ENCODE data around the gene ABCB6.
A peak's percentile ranks its signal among the peaks of the same experiment; 100 is the strongest.

ABCB6 gene

GRCh38 chr2:219245148-219245898 lies 26.6 kb upstream of the ABCB6 start, which contains the start of the genes GLB1L and STK16:
TSS of gene GLB1L (minus strand) at chr2:219245444. CDS start at chr2:219243573, 1,871 bp downstream.
TSS of gene STK16 (plus strand) at chr2:219245479. CDS start at chr2:219246000, 521 bp downstream.
- peak; percentile 73 for DNase-seq

- no peak for DNase-seq
These were observed 26.0 kb upstream of the ABCB6 start for GRCh38 chr2:219244789-219245147.

- no peak for DNase-seq
These were observed 24.6 kb upstream of the ABCB6 start for GRCh38 chr2:219243291-219243761.

GRCh38 chr2:219234331-219234730 lies 15.6 kb upstream of the ABCB6 start:
- no peak for DNase-seq

DNA sequence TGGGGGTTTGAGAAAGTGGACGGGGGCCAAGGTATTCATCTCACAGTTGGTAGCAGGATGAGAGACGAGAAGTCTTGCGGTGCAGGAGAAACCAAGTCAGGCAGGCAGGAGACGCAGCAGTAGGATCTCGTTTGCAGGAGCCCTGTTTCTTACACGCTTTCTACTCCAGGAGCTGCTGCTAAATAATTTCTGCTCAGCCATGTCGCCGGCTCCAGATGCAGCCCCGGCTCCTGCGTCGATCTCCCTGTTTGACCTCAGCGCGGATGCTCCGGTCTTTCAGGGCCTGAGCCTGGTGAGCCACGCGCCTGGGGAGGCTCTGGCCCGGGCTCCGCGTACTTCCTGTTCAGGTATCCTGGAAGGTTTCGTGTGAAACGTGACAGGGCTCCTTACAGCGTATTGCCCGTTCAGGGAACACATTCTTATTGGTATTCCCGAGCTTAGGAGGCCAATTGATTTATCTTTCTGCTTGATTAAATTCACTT lies 11.3 kb upstream of the ABCB6 start:
- no peak for DNase-seq

DNA sequence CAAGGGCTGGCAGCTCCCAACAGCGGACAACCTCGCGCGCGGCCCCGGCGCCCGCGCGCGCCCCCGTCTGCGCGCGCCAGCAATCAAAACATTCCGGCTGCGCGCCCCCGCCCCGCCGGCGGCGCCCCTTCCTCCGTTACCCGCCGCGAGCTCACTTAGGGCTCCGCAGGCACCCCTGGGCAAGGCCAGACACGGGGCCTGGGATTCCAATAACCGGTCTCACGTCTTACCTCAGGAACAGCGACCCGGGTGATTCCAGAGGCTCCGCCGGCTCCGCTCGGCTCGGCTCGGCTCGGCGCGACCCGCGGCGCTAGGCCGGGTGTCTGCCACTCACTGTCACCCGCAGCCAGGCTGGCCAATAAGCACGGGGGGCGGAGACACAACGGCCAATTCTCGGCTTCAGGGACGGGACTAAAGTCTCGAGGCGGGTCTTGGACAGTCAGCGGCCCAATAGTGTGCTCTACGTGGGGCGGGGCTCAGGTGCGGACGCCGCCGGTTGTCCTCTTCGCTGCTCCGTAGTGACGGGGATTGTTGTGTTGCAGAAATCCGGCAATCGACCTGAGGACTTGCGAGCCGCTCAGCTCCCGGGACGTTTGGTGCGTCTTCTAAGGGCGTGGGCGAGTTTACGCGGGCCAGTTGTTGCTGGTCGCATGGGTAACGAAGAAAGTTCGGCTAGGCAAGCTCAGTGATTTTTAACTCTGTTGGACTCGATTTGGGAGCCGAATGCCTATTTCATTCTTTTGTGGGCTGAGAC lies 10.7 kb upstream of the ABCB6 start, which contains the start of the genes ANKZF1 and ATG9A:
Gene ANKZF1, plus strand, starts transcription at position 502 of the 754 bp plus-strand sequence. CDS start 452 bp downstream, outside the sequence.
Gene ATG9A, minus strand, starts transcription at position 332 of the 754 bp plus-strand sequence. CDS start 1,612 bp downstream, outside the sequence.
- DNase-seq: peak; percentile 94

GRCh38 chr2:219228911-219229304 lies 10.2 kb upstream of the ABCB6 start:
- no peak for DNase-seq

DNA sequence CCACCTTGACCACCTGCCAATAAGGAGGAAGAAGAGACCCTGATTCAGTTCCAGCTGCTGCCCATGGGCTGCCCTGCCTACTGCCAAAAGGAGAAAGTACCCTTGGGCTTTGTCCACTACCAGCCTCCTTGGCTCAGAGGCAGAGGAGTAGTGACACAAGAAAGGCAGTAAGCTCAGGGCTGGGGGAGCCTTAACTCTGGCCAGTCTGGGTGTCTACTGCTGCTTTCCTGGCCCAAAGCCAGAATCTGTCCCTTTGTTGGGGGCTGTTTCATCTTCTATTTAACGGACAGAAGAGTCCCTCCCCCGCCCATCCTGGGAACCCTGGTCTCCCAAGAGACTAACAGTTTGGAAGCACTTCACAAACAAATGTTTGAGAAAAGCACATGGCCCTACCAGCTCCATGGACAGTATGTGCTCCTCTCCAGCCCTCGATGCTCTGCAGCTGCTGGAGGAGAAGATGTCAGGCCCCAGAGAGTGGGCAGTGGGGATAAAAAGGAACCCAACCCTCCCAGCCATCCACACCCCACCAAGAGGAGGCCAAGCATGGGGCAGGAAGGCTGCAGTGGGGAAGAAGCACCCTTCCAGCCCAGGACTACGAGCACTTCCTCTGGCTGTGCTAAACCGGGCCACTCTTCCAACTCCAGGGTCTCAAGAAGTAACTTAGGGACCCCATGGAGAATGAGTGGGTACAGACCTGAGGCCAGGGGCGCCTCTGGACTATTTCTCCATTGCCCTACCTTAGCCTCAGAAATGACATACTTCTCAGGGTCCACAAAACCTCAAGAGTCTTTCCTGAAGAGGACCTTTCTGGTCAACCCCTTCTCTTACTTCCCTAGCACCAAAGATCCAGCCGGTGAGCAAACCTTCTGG lies 9.5 kb upstream of the ABCB6 start:
- DNase-seq: no peak

- no peak for DNase-seq
These were observed 6.6 kb upstream of the ABCB6 start for GRCh38 chr2:219225350-219225749.

DNA sequence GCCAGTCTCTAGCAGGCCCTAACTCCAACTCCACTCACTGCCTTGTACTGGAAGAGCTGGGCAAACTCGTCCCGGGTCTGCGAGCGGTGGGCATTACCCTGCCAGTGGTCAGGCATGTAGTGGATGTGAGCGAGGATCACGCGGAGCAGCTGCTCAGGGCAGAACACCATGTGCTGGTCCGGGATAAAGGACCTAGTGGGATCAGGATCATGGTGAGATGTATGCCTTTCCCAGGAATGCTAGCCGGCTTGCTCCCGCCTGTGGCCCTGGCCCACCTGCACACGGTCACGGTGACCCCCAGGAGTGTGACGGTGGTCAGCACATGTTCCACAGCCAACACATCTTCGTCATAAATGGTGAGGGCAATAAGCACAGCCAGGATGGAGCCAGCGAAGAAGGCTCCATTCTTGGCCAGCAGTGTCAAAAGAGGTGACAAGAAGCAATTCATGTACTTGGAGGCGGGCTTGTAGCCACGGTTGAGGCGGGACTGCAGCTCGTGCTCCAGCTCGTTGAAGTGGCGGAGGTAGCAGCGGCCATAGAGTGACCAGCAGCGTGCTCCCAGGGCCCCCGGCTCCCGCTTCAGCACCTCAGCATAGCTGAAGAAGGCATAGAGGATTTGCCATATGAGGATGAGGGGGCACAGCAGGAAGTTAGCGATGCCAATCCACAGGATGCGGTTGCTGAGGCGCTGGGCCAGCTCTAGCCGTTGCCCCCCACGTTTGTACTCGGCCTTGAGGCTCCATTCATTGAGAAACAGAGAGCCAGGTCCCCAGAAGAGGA lies 5.3 kb upstream of the ABCB6 start:
- no peak for DNase-seq

DNA sequence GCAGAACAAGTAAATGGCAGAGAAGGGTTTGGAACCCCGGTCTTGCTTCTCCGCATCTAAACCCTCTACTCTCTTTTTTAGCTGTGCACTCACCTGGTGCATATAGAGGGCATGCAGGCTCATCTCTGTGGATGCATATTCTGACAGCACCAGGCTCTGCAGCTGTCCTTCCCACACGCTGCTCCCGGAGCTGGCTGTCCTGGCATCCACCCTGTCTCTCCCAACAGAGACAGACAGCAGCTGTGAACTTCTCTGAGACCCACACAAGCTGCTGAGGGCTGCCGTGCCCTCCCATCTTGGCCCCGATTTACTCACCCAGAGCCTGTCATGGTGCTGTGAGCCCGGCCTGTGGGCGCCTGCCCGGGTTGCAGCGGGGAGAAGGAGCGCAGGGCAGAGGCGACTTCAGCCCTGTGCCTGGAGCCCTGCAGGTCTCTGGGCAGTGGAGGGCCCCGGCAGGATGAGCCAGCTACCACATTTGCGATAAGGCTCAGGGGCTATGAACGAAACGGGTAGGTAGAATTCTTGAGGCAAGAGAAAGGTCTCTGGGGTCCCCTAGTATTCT lies 3.3 kb upstream of the ABCB6 start:
- DNase-seq: no peak

DNA sequence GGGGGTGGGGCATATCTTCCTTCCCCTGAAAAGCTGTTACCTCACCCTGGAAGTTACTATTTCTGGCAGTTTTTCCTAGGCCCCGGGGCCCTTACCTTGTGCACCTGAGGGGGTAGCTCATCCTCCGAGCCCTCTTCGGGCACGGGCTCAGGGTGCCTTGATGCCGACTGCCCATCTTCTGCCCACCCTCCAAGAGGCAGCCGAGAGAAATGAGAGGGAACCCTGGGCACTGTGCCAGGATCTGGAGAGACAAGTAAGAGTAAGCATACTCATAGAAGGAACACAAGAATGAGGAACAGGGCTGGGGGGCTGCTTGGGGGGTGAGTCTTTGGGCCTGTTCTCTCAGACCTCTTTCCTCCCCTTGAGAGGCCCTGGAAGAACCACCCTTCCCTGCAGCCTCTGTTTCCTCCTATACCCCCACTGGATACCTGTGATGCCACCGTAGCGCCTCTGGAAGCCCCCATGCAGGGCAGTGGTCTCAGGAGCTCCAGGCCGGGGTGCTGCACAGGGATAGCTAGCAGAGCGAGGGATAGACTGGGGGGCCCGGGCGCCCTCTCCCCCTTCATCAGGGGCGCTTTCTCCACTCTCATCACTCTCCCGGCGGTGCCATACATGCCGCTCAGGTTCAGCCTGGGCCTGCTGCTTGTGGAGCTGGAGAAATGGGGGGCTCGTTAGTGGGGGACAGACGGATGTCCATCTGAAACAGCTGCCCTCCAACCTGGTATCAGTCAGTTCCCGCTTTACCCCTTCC lies 2.1 kb upstream of the ABCB6 start:
- no peak for DNase-seq

DNA sequence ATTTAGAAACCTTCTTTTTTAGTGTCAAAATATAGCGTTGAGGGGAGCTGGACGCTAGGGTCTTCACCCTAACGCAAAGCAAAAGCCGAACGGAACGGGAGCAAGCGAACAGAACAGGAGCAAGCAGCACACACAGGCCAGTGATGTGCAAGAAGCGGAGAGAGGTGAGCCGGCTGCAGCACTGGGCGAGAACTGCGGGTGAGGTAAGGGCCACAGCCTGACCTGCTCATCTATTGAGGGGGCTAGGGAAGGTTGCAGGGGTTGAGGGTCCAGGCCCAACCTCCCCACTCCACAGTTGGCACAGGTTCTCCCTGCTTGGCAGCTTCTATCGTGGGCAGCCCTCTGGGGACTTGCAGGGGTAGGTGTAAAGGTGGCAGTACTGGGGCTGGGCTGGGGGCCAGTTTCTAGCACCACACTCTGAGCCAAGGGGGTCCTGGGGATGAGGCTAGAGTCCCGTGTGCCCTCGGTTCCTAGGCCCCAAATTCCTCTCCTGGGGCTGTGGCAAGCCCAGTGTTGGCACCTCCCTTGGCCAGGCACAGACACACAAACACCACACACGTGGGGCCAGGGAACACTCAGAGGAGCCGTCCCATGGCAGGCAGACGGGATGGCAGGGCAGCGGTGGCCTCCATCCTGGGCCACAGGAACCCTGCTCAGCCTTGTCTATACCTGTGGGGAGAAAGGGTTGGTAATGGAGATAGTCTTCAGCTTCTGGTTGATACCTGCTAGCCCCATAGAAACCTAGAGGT lies 1.2 kb upstream of the ABCB6 start:
- no peak for DNase-seq

DNA sequence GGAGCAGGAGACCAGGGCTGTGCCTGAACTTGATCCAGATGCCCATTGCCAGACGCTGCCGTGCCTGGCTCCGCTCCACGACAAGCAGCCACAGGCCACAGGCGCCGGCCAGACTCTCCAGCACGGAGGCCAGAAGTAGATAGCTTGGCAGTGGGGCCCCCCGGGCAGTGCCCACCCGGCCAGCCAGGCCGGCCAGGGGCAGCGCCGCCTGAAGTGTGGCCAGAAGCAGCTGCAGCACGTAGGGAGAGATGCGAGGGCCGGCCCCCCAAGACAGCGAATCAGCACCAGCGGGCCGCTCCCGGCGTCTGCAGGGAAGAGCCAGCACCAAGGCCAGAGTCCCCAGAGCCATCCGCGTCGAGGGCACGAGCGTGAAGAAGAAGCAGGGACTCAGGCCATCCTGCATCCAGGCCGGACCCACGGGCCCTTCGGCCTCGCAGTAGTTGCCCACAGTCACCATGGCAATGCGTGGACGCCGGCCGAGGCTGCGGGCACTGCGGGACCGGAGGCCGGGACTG lies 484 bp downstream of the ABCB6 start:
- peak; percentile 52 for DNase-seq

DNA sequence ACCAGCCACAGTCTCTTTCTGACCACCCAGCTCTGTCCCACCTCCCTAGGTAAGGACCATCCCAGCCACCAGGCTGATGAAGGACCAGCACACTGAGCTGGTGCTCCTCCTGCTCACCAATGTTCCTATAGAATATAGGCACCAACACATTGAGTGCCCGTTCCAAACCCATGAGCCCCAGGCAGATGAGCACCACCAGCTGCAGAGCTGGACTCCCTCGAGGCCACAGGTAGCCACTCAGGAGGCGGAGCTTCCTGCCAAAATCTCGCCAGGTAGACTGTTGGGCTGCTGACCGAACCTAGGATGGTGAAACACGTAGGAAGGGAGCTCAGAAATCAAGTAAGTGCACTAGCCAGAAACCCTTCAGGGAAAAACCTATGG lies 2.2 kb downstream of the ABCB6 start:
- no peak for DNase-seq

GRCh38 chr2:219215871-219216534 lies 2.8 kb downstream of the ABCB6 start:
- no peak for DNase-seq

DNA sequence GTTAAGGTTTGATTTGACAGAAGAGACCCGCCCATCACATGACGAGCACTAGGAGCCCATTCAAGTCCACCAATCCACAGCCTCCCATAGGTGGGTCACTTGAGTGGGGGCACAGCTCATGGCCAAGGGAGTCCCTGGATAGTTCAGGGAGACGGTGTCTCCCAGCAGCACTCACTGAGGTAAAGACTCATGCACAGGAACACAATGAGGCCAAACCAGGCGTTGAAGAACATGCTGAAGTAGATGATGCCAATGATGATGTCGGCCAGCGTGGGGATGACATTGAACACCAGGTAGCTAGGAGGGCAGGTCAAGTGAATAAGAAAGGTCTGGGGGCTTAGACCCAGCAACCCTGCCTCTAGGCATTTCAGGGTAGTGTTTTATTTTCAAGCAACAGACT lies 4.0 kb downstream of the ABCB6 start:
- DNase-seq: no peak

DNA sequence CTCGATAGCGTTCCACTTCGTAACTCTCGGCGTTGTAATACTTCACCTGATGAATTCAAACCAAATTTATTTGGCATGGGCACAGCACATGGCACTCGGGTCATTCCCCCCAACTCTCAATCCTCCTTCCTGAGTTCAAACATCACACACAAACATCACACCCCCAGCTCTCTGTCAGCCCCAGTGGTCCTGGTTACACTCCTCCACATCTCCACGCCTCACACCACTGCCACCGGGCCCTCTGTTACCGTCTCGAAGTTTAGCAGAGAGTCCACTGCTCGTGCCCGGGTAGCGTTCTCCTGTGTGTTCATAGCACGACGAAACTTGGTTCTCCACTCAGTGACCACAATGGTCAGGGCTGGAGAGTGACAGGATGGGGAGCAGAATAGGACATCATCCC lies 4.6 kb downstream of the ABCB6 start:
- DNase-seq: no peak

- DNase-seq: no peak
These were observed 5.2 kb downstream of the ABCB6 start for GRCh38 chr2:219213486-219214071.

All from NCI-H1092 (cell line).